OCI-M2 (cell line): Measurements from ENCODE around the gene CALCB.

ENCODE experiments used
- DNase-seq: peaks from one replicate; lab custom pipeline; 2025; ENCODE audit not compliant: unreplicated experiment; lab: John Stamatoyannopoulos, UW

The CALCB gene

DNA sequence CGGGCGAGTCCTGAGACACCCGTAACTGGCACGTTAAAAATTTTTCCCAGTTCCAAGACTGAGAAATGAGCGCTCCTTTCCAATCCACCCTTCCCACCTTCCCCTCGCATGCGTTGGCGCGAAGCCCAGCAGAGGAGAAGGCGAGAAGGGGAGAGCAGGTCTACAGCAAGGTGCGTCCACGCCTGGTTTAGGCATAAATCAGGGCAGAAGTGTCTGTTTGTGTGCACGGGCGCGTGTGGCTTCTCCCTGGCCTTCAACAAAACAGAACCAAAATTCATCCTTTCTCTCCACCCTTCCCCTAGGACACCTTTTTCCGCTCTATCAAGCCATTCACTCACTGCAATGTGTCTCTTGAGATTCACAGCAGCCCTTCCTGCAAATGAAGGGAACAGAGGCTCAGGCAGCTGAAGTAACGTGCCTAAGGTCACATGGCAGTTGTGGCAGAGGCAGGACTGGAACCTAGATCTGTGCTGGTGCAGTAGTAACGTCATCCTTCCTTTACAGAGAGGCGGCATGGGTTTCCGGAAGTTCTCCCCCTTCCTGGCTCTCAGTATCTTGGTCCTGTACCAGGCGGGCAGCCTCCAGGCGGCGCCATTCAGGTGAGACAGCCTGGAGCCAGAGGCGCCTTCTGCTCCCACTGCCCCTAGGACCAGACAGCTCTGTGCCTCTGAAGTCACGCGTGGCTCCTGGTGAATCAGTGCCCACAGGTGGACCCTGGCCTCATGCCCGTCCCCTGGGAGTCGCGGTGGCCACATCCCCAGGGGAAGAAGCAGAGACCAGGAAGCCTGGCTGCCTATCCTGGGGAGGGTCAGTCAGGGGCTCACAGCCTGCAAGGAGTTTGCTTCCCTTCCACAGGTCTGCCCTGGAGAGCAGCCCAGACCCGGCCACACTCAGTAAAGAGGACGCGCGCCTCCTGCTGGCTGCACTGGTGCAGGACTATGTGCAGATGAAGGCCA, 1.1 kb downstream of the CALCB start:
- no peak for DNase-seq

DNA sequence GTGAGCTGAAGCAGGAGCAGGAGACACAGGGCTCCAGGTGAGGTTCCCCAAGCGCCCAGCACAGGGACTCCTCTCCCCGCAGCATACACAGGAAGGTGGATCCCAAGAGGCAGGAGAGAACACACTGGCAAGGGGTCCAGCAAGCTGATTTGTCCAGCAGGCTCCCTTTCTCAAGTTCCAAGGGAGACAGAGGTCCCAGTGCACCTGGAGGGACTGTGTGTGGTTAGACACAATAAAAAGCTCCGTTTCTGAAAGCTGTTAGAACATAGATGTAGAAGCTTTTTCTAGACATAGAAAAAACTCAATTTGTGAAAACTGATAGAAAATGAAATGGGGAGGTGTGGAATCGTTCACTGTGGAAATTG, 1.8 kb downstream of the CALCB start:
- DNase-seq = no peak

DNA sequence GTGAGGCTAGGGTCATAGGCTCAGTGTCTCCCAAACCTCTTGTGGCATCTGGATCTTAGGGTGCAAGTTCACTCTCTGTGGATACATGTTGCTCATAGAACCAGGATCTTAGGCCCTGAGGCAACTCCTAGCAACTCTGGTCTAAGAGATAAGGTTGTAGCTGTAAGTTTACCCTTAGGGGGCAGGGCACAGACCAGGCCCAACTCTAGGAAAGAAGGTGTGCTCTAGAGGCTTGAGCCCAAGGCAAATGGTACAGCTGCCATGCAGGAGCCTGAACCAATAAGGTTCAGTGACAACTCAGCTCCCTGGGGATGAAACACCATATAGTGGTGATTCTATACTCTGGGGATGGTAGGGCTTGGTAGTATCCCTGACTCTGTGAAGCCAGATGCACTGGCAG, 17.8 kb downstream of the CALCB start:
- DNase-seq = no peak

GRCh38 chr11:15091625-15092024, 18.2 kb downstream of the CALCB start:
- no peak for DNase-seq

GRCh38 chr11:15093432-15093831, 20.0 kb downstream of the CALCB start:
- no peak for DNase-seq

- DNase-seq = no peak
These were observed 22.4 kb downstream of the CALCB start for GRCh38 chr11:15095736-15096228.

GRCh38 chr11:15097411-15097810, 24.0 kb downstream of the CALCB start:
- DNase-seq = no peak

GRCh38 chr11:15099267-15099666, 25.9 kb downstream of the CALCB start:
- no peak for DNase-seq

GRCh38 chr11:15101072-15101709, 27.8 kb downstream of the CALCB start:
- DNase-seq = peak; percentile 0

- DNase-seq = no peak
These were observed 30.8 kb downstream of the CALCB start for GRCh38 chr11:15104166-15104565.

DNA sequence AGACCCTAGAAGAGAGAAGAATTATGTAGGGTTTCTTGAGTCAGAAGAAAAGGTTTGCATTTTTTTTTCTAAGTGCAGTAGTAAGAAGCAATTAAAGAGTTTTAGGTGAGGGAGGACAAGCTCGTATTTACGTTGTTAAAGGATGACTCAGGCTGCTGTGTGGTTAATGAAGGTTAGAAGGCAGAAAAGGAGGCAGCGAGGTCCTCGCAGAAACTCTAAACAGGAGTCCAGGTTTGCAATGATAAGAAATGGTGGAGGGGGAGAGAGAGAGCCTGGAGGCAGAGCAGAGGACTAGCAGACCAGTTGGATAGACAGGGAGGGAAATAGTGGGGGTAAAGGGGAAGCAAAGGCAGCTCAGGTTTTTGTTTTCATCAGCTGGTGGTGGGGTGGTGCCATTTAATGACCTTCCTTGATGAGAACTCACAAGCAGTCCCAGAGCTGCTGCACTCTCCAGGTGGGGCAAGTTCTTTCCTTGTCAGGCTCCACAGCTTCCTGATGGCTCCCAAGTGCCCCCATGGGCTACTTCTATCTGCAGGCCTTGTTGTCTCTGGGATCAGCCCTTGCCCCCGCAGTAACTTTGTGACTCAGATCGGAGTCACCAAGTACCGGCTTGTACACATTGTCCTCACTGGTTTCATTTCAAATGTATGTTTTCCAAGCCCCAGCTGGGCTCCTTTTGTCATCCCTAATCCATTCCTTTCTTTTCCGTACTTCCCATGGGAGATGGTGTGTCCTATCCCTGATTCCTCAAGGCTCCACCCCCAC, 33.0 kb downstream of the CALCB start:
- no peak for DNase-seq

DNA sequence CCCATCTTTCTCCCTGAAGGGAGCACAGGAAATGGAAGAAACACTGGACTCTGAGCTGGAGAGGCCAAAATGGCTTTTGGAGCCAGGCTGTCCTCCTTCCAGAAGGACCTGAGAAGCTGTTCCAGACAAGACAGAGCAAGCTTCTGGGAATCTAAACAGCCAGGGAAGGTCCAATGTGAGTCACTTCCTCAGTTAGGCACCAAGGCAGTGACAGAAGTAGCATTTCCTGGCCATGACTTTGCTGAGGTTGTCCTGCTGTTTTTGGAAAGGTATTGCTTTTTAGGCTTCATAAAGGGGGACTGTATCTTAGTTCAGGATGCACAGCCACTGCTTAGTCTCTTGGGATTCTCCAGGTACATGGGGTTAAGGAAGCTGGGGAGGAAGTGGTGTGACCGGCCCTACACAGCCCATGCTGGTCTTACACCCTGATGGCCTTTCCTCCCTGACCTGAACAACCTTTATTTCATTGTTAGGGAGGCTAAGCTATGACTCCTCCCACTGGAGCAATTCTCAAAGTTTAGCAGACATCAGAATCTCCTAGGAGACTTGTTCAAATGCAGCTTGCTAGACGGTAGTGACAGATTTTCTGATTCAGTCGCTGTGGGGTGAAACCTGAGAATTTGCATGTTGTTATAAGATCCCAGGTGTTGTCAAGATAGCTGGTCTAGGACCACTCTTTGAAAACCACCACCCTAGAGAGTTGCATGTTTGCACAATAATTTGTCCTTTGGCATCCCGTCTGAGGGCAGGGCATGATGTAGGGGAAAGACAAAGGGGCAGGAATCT, 34.5 kb downstream of the CALCB start:
- no peak for DNase-seq

DNA sequence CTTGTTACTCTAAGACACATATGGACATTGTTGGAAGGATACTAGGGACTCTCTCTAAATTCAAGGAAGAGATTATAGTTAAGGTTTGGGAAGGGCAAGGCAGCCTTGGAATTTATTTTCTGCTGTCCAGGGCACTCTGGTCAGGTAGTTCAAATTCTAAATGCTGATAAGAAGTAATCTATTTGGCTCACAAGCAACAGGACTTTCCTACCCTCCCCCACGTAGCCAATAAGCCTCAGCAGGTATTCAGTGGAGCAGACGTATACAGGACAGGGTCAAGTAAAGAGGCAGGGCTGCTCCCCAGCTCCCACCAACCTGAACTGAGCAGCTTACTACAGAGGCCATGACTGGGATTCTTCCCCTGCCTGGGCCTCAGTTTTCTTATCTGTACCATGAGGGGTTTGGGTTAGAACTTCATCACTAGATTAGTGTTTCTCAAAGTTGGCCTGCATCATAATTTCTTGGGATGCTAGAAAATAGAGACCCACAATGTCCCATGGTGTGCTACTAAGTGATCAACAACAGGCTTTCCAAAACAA, 35.3 kb downstream of the CALCB start:
- no peak for DNase-seq

DNA sequence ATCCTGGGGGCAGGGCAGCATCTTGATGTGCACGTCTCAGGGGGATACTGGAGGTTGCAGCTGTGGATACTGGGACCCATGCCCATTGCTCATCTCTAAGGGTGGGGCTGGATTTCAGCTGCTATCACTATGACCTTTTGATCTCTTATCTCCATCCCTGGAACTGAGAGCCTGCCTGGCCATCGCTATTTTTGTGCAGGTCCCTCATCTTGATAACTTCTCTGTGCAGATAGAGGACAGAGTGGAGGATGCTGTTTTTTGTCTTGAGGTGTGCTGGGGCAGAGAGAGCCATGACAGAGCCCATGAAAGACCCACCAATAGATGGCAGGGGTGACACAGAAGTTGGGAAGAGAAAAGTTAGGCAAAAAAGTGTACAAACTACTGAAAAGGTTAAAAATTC, 36.2 kb downstream of the CALCB start:
- DNase-seq = no peak

DNA sequence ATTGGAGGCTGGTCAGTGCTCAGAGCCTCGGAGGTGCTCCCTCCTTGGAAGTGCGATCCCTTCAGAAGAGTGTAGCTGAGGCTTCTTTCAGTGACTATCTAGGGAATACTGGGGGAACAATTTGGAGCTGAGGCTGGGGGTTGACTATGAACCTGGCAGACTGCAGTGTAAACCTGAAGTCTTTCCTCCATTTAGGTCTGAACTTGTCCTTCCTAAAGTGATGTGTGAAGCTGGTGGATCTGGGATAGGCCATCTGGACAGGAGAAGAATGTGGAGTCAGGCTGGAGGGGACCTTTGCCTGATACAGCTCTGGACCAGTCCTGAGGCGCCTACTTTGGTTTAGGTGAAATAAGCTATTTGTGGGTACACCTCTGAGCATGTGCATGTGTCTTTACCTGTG, 37.8 kb downstream of the CALCB start:
- DNase-seq = no peak

GRCh38 chr11:15112131-15112541, 38.7 kb downstream of the CALCB start:
- DNase-seq = no peak

- no peak for DNase-seq
These were observed 40.0 kb downstream of the CALCB start for GRCh38 chr11:15113381-15113780.

DNA sequence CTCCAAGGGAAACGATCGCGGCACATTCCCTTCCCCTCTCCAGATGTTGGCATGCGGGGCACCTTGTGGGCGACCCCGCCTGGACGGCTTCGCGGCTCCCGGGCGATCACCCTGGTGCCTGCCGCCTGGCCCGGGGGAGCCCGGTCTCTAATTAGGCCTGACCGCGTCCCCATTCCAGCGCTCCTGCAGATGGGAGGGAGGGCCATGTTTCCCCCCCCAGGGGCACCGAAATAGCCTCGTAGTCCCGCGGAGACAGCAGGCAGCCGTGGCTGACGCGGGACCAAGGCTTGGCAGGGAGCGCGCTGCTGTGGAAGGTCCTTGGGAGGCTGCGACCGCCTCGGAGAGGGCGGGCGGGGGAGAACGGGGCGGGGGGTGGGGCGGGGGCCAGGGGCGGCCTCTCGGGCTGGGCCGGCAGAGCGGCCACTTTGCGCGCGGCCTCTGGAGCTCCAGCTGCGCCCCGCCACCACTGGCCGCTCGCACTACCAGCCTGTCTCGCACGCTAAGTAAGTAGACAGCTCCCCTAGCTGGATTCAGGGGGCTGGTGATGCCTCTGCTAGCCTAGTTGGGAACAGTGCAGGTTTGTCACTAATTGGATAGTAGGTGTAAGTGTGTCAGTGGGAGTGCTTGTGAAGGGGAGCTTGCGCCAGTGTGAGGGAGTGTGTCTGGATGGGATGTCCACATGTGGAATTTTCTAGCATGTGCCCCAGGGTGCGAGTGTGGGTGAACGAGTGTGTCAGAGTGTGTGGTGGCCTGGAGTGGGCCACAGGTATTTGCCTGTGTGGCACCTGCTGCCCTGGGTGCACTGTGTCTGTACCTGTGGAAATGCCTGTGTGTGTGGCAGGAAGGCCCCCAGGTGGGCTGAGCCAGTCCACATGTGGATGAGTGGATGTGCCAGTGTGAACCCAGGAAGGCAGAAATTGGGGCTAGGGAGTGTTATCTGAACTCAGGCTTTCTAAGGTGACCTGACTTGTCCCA, 41.4 kb downstream of the CALCB start, which contains the start of gene INSC:
Gene INSC (plus strand): TSS at position 423 of the 975 bp plus-strand sequence. CDS start 34,252 bp downstream, outside the sequence.
- no peak for DNase-seq

- no peak for DNase-seq
These were observed 42.3 kb downstream of the CALCB start for GRCh38 chr11:15115686-15116085.
